ENCODE data around the gene TIMD4. TPM values are rescaled to one million over a fixed set of nuclear protein-coding genes. Genes with fewer than 3 reads are reported as not detected.
"Not testable (repeated sequence)": the region's sequence is repeated elsewhere in the genome, so short reads cannot be mapped to it uniquely, and the experiment has no call there.

The TIMD4 gene
- total RNA-seq (2014; rRNA removed; shearing (Covaris generic)), result not detected in 2 replicates

DNA sequence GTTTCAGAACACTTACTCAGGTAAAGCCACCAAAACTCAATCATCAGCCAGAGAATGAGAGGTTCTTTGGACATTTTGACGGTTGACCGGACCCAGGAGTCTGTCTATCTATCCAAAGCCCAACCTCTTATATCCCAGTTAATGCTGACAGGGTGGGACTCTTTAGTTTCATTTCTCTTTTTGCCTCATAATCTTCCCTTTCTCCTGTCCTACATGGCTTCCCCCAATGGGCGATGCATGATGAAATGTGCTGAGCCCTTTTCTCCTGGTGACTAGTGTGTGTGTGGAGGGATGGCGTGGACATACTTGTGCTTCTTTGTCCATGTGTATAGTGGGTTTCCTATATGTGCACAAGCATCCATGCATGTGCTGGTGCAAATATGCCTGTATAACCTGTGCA, at the start of gene TIMD4:
Gene TIMD4, minus strand, starts transcription at position 102 of the 400 bp plus-strand sequence. Its CDS starts 28 bp downstream, at position 74.
- no peak for DNase-seq (ENCODE audit: low spot score)

DNA sequence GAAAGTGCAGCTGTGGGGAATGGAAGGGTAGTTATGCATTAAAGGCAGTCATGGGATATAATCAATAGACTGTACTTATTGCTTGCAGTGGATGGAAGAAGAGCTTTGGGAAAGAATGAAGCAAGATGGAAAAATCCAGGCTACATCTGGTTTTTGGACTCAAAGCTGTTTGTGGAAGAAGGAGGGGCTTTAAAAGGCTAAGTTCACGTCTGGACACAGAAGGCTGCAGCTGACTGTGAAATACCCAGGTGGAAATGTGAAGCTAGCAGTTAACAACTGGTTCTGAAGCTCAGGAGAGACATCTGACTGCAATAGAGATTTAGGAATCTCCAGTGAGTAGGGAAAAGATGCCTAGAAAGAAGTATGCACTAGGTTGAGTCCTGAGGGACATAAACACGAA, 43.2 kb upstream of the TIMD4 start:
- DNase-seq (ENCODE audit: low spot score), result no peak

DNA sequence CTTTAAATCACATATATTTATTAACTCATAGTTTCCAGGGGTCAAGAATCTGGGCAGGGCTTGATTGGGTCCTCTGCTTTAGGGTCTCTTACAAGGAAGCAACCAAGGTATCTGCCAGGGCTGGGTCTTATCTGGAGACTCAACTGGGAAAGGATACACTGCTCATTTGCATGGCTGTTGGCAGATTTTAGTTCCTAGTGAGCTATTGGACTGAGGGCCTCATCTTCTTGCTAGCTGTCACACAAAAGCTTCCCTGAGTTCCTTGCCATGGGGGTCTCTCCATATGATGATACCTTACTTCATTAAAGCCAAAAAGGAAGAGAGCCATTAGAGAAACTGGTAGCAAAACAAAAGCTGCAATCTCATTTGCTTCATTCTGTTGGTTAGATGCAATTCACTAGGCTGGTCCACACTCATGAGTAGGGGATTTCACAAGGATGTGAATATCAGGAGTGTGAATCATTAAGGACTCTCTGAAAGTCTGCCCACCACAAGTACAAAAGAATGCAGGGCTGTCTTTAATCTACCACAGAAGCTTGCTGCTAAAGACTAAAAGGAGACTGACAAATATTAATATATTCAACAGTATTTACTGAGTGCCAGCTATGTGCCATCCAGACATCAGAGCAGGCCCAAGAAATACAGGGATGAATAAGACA, 42.0 kb upstream of the TIMD4 start:
- DNase-seq (ENCODE audit: low spot score), result no peak

- DNase-seq (ENCODE audit: low spot score), result no peak
These were observed 28.7 kb upstream of the TIMD4 start for GRCh38 chr5:156991714-156992113.

DNA sequence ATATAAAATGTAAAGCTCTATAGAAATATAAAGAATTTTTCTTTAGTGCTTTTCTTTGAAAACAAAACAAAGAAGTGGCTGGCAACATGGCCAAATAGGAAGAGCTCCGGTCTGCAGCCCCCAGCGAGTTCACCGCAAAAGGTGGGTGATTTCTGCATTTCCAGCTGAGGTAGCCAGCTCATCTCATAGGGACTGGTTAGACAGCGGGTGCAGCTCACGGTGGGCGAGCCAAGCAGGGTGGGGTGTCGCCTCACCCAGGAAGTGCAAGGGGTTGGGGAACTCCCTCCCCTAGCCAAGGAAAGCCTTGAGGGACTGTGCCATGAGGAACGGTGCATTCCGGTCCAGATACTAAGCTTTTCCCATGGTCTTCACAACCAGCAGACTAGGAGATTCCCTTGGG, 21.0 kb upstream of the TIMD4 start:
- DNase-seq (ENCODE audit: low spot score), result no peak

GRCh38 chr5:156981481-156981880, 18.5 kb upstream of the TIMD4 start:
- no peak for DNase-seq (ENCODE audit: low spot score)

DNA sequence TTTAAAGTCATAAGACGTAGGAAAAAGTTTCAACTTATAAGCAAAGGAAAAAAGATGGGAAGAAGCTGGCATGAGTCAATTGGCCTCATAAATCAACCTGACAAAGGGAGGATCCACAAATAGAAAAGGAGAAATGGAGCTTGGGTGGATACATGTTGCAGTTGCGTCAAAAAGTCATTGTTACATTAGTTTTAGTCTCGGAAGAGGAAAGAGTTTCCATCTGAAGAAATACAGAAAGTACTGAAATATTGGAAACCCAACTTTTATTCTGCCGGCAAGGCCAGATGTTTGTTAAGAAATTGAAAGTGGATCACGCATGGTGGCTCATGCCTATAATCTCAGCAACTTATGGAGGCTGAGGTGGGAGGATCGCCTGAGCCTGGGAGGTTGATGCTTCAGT, 11.3 kb upstream of the TIMD4 start:
- DNase-seq (ENCODE audit: low spot score), result no peak

GRCh38 chr5:156971848-156972525, 9.0 kb upstream of the TIMD4 start:
- no peak for DNase-seq (ENCODE audit: low spot score)

DNA sequence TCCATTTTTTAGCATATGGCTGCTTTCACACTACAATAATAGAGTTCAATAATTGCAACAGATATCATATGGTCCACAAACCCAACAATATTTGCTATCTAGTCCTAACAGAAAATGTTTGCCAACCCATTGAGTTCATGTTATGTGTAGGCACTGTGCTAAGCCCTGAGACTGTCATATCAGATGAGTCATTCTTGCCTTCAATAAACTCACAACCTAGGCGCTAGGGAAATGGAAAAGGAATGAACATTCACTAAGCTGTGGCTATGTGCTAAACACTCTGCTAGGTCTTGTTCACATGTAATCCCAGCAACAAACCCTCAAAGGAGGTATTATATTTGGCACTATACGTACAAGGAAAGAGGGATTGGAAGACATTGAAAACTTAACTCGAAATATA, 8.4 kb upstream of the TIMD4 start:
- no peak for DNase-seq (ENCODE audit: low spot score)

DNA sequence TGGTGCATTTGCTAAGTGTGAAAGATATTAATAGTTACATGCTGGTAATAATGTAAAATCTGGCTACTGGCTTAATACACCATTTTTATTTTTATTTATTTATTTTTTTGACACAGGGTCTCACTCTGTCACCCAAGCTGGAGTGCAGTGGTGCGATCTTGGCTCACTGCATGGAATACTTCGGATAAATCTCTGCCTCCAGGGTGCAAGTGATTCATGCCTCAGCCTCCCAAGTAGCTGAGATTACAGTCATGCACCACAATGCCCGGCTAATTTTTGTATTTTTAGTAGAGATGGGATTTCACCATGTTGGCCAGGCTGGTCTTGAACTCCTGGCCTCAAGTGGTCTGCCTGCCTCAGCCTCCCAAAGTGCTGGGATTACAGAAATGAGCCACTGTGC, 4.4 kb upstream of the TIMD4 start:
- DNase-seq (ENCODE audit: low spot score), result not testable (repeated sequence)

GRCh38 chr5:156956321-156956720, 6.7 kb downstream of the TIMD4 start:
- DNase-seq (ENCODE audit: low spot score), result no peak

DNA sequence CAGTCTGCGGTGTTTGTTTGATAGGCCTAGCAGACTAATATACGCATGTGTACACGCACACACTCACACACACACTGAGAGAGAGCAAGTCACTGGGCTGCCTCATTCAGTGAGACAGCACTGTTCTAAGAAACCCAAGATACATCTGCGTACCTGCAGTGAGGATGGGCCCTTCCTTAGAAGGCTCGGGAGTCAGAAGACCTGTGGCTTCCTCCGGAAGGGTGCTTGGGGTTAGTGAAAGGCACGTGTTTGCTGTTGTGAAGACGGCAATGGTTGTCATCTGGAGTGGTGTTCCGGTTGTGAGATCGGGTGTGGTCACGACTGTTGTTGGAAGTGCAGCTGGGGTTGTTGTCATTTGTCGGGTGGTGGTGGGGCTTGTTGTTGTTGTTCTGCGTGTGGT, 11.7 kb downstream of the TIMD4 start:
- DNase-seq (ENCODE audit: low spot score), result no peak

DNA sequence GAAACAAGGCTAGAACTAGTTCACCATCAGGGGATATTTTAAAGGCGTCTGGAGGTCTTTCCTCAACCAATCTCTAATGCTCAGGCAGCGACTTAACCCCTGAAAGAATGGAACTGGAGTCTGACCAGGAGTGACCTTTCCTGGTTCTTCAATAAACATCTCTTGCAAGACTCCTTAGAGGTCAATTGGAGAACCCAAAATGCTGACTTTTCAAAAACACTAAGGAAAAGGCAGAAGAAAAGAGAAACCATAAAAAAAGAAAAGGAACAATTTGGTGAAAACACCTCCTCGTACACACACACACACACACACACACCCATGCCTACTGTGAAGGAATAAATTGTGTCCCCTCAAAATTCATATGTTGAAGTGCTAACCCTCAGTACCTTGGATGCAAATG, 12.3 kb downstream of the TIMD4 start:
- no peak for DNase-seq (ENCODE audit: low spot score)

DNA sequence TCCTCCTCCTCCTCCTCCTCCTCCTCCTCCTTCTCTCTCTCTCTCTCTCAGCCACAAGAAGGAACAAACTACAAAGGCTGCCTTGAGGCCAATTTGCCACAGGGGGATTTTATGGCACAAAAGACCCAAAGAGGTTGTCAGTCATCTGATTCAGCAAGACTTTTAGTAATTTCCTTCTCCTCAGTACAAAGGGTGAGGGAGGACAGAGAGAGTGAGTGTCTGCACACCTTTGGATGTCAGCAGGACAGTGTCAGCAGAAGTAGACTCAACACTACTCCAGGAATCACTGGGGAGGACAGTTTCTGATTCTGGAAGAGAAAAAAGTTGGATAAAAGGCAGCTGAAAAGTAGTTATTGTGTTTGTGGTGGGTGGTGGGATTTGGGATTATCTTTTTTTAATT, 13.6 kb downstream of the TIMD4 start:
- DNase-seq (ENCODE audit: low spot score), result no peak

GRCh38 chr5:156947925-156948324, 15.1 kb downstream of the TIMD4 start:
- DNase-seq (ENCODE audit: low spot score), result no peak

GRCh38 chr5:156942064-156942463, 21.0 kb downstream of the TIMD4 start:
- no peak for DNase-seq (ENCODE audit: low spot score)

- not testable (repeated sequence) for DNase-seq (ENCODE audit: low spot score)
These were observed 22.6 kb downstream of the TIMD4 start for GRCh38 chr5:156940462-156940861.

DNA sequence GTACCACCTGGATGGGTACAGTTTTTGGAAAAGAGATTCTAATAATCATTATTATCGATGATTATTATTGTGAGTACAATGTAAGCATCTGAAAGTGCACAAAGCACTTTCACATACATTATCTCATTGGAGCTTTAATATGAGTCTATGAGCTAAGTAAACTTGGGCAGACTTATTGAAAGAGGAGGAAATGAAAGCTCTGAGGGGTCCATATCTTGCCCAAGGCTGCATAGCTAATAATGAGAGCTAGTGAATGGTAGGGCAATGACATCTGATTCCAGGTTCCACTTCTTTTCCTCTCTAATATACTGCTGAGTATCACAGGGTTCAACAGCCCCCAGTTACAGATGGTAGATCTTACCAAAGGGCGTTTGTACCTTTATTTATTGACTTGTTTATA, 26.1 kb downstream of the TIMD4 start:
- no peak for DNase-seq (ENCODE audit: low spot score)

DNA sequence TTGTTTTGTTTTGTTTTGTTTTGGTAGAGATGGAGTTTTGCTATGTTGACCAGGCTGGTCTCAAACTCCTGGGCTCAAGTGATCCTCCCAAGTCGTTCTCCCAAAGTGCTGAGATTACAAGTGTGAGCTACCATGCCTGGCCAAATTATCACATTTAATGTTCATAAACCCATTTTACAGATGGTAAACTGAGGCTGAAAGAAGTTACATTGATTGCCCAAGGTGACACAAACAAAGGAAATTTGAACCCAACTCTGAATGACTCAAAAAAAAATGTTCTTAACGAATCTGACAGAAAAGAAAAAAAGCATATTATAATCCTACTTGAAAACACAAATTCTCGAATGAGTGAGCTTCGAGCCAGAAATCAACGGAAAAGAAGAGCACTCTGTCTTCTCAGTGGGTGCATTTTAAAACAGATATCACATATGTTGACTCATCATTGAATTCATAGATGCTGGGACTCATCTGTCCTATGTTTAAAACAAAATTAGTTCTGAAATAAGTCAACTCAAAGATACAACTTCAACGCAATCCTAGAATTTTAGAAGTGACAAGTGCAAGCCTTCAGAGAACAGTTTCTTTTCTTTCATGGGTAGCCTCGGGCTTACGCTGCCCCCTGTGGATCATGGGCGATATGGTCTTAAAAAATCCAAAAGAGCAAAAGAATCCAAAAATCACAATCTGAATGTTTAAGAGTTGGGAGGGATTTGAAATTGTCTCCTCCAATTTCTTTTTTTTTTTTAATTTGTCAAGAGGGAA, 28.4 kb downstream of the TIMD4 start:
- DNase-seq (ENCODE audit: low spot score), result no peak

- DNase-seq (ENCODE audit: low spot score), result no peak
These were observed 33.6 kb downstream of the TIMD4 start for GRCh38 chr5:156929366-156929948.

DNA sequence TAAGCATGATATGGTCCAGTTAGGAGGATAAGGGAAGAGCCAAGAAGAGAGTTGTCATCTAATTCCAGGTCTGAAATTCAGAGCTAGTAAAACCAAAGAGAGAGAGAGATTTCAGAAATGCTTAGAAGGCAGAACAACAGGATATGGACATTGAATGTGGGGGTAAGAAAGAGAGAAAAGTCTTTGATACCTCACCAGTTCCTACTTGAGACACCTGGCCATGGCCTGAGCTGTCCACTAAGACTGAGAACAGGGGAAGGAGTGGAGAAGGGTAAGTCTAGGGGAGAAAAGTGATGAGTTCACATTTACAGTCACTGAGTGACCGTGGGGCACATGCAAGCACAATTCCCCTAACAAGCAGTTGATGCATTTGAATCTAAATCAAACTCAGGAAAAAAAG, 35.5 kb downstream of the TIMD4 start:
- no peak for DNase-seq (ENCODE audit: low spot score)

DNA sequence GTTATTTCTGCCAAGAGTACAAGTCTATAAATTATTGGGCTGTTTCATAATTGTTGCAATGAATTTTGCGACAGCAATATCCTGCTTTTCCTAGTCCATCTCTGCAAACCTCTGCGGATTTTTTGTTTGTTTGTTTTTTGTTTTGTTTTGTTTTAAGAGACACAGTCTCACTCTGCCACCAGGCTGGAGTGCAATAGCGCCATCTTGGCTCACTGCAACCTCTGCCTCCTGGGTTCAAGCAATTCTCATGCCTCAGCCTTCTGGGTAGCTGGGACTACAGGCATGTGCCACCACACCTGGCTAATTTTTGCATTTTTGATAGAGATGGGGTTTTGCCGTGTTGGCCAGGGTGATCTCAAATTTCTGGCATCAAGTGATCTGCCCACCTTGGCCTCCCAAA, 37.3 kb downstream of the TIMD4 start:
- not testable (repeated sequence) for DNase-seq (ENCODE audit: low spot score)
